ENCODE results near the gene FIP1L1.

- no peak for TF ChIP-seq CTCF (IDR thresholded peaks at IDR 0.05)
- no peak for TF ChIP-seq POLR2A (IDR thresholded peaks at IDR 0.05; ENCODE audit: low read depth)
- TF ChIP-seq POLR2AphosphoS5 (IDR thresholded peaks at IDR 0.05), result no peak
- no peak for TF ChIP-seq EP300 (IDR thresholded peaks at IDR 0.05)
These were observed 12.8 kb upstream of the FIP1L1 start for GRCh38 chr4:53364624-53365023.

Measured in esophagus muscularis mucosa (tissue), 4 donors.